ENCODE results near the gene LBX2. TPM values are rescaled to one million over a fixed set of nuclear protein-coding genes. Genes with fewer than 3 reads are reported as not detected.
"Not testable (repeated sequence)": the region's sequence is repeated elsewhere in the genome, so short reads cannot be mapped to it uniquely, and the experiment has no call there.

The LBX2 gene
- total RNA-seq, 1 experiment from 2014 or later: 9.6 TPM

DNA sequence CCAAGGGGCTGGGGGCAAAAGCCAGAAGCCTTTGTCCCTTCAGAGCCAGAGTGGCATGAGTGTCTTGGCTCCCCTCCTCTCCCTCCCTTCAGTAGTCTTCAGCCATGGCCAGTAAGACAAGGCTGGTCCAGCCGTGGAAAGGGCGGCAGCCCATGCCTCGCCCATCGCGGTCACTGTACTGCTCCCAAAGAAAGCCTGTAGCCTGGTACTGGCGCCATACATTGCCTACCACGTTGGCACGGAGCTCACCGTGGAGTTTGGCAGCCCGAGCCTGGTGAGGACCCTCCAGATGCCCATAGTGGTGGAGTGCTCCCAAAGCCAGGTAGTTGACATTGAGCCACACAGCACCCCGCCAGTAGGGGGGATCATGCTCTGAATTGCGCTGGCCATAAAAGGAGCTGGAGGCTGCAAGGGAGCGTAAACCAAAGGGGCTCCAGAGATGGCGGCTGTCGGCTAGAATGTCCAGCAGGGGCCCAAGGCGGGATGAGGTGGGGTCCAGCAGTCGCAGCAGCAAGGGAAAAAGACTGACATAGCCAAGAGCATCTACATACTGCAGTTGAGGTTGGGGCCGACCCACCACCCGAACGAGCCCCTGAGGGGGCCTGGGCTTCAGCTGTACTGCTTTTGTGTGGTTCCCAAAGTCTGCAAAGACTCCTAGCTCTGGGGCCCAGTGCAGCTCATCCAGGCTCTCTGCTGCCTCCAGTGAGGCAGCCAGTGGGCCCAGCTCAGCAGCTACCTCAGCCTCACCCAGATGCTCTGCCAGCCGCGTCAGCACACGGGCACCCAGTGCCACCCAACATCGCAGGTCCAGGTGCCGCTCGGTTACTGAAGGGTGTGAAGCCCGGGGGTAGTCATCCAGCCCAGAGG lies 38.0 kb downstream of the LBX2 start:
- ATAC-seq: no peak
- ChIA-PET CTCF (interaction anchor here (0.5 kb wide), 1 partner anchor 255 kb away, joined by 4 read pairs; no protein-coding TSS in a partner anchor), POLR2A (no interaction called here)
- Histone ChIP-seq H3K36me3 (ENCODE audit: control insufficient read depth, insufficient read depth, low read length) (peaks cover 2% of the 10 kb centered on the region; the same call in 1 of the 2 replicates), H3K27ac (ENCODE audit: low read length) (no peak overlapping the region), H3K27me3 (ENCODE audit: control insufficient read depth, insufficient read depth, low read length) (no peaks in the 10 kb centered on the region), H3K9me3 (ENCODE audit: control insufficient read depth, insufficient read depth, low read depth, low read length) (no peaks in the 10 kb centered on the region), H3K4me3 (ENCODE audit: low read depth in 2 of 2, low read length in 2 of 2) (no peak overlapping the region), H3K4me1 (ENCODE audit: control insufficient read depth, insufficient read depth, low read length) (peaks cover 13% of the 10 kb centered on the region)
- no peak for DNase-seq (ENCODE audit: low read depth, low spot score)
- in situ Hi-C loops (cut with HindIII; ENCODE audit: low pct_unique_long_range_greater_than_20kb, low sequenced_read_pairs): no loop called here
- TF ChIP-seq, protein P1, sequence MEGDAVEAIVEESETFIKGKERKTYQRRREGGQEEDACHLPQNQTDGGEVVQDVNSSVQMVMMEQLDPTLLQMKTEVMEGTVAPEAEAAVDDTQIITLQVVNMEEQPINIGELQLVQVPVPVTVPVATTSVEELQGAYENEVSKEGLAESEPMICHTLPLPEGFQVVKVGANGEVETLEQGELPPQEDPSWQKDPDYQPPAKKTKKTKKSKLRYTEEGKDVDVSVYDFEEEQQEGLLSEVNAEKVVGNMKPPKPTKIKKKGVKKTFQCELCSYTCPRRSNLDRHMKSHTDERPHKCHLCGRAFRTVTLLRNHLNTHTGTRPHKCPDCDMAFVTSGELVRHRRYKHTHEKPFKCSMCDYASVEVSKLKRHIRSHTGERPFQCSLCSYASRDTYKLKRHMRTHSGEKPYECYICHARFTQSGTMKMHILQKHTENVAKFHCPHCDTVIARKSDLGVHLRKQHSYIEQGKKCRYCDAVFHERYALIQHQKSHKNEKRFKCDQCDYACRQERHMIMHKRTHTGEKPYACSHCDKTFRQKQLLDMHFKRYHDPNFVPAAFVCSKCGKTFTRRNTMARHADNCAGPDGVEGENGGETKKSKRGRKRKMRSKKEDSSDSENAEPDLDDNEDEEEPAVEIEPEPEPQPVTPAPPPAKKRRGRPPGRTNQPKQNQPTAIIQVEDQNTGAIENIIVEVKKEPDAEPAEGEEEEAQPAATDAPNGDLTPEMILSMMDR (IDR thresholded peaks at IDR 0.05): peak; percentile 65; the same call in 1 of the 2 replicates
- TF ChIP-seq, protein P2, sequence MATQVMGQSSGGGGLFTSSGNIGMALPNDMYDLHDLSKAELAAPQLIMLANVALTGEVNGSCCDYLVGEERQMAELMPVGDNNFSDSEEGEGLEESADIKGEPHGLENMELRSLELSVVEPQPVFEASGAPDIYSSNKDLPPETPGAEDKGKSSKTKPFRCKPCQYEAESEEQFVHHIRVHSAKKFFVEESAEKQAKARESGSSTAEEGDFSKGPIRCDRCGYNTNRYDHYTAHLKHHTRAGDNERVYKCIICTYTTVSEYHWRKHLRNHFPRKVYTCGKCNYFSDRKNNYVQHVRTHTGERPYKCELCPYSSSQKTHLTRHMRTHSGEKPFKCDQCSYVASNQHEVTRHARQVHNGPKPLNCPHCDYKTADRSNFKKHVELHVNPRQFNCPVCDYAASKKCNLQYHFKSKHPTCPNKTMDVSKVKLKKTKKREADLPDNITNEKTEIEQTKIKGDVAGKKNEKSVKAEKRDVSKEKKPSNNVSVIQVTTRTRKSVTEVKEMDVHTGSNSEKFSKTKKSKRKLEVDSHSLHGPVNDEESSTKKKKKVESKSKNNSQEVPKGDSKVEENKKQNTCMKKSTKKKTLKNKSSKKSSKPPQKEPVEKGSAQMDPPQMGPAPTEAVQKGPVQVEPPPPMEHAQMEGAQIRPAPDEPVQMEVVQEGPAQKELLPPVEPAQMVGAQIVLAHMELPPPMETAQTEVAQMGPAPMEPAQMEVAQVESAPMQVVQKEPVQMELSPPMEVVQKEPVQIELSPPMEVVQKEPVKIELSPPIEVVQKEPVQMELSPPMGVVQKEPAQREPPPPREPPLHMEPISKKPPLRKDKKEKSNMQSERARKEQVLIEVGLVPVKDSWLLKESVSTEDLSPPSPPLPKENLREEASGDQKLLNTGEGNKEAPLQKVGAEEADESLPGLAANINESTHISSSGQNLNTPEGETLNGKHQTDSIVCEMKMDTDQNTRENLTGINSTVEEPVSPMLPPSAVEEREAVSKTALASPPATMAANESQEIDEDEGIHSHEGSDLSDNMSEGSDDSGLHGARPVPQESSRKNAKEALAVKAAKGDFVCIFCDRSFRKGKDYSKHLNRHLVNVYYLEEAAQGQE (IDR thresholded peaks at IDR 0.05; ENCODE audit: insufficient read depth in 1 of 2, low read depth in 2 of 2, low read length in 1 of 2): no peak
- no peak for TF ChIP-seq SIN3A (IDR thresholded peaks at IDR 0.05; ENCODE audit: borderline replicate concordance, insufficient read depth, low read depth, low read length)
- BruUV-seq (replicated peaks): no TSS peak
- intact Hi-C loops (cut with micrococcal nuclease; ENCODE audit: unreplicated experiment): no loop called here

DNA sequence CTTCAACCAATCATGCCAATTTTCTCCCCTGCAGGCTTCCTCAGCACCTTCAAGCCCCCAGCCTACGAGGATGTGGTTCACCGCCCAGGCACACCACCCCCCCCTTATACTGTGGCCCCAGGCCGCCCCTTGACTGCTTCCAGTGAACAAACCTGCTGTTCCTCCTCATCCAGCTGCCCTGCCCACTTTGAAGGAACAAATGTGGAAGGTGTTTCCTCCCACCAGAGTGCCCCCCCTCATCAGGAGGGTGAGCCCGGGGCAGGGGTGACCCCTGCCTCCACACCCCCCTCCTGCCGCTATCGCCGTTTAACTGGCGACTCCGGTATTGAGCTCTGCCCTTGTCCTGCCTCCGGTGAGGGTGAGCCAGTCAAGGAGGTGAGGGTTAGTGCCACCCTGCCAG lies 39.2 kb downstream of the LBX2 start:
- DNase-seq (ENCODE audit: low read depth, low spot score); H3K36me3 ChIP-seq (ENCODE audit: control insufficient read depth, insufficient read depth, low read length); BruUV-seq (replicated peaks); H3K4me3 ChIP-seq (ENCODE audit: low read depth in 2 of 2, low read length in 2 of 2); ATAC-seq; H3K9me3 ChIP-seq (ENCODE audit: control insufficient read depth, insufficient read depth, low read depth, low read length); in situ Hi-C loops (cut with HindIII; ENCODE audit: low pct_unique_long_range_greater_than_20kb, low sequenced_read_pairs); intact Hi-C loops (cut with micrococcal nuclease; ENCODE audit: unreplicated experiment); H3K27me3 ChIP-seq (ENCODE audit: control insufficient read depth, insufficient read depth, low read length); H3K27ac ChIP-seq (ENCODE audit: low read length): not testable (repeated sequence)
- ChIA-PET POLR2A (interaction anchor here (0.6 kb wide), 1 partner anchor 15 kb away, joined by 4 read pairs; no protein-coding TSS in a partner anchor), CTCF (interaction anchor here (0.6 kb wide), 1 partner anchor 210 kb away, joined by 3 read pairs; no protein-coding TSS in a partner anchor)
- peaks cover 20% of the 10 kb centered on the region for H3K4me1 ChIP-seq (ENCODE audit: control insufficient read depth, insufficient read depth, low read length)

DNA sequence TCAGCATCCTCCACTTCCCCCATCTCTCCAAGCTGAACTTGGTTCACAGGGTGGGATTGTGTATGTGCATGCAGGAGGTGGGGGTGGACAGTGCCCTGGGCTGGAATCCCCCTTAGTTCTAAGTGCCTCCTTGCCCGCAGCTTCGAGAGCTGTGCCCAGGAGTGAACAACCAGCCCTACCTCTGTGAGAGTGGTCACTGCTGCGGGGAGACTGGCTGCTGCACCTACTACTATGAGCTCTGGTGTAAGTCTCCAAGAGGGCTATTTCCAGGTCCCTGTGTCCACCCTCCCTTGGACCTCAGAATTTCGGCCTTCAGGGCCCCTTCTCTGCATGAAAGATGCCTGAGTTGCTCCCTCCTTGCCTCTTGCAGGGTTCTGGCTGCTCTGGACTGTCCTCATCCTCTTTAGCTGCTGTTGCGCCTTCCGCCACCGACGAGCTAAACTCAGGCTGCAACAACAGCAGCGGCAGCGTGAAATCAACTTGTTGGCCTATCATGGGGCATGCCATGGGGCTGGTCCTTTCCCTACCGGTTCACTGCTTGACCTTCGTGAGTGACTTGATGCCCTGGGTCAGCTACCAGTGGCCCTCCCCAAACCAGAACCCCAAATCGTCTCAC lies 39.8 kb downstream of the LBX2 start:
- DNase-seq (ENCODE audit: low read depth, low spot score); H3K27me3 ChIP-seq (ENCODE audit: control insufficient read depth, insufficient read depth, low read length); ATAC-seq; intact Hi-C loops (cut with micrococcal nuclease; ENCODE audit: unreplicated experiment); BruUV-seq (replicated peaks); H3K9me3 ChIP-seq (ENCODE audit: control insufficient read depth, insufficient read depth, low read depth, low read length); in situ Hi-C loops (cut with HindIII; ENCODE audit: low pct_unique_long_range_greater_than_20kb, low sequenced_read_pairs); CTCF ChIA-PET; H3K36me3 ChIP-seq (ENCODE audit: control insufficient read depth, insufficient read depth, low read length): not testable (repeated sequence)
- POLR2A ChIA-PET: interaction anchor here (0.6 kb wide), 1 partner anchor 18 kb away, joined by 5 read pairs; no protein-coding TSS in a partner anchor
- Histone ChIP-seq H3K4me3 (ENCODE audit: low read depth in 2 of 2, low read length in 2 of 2) (peak overlapping the region; percentile 95 to 100), H3K27ac (ENCODE audit: low read length) (peak overlapping the region; percentile 70), H3K4me1 (ENCODE audit: control insufficient read depth, insufficient read depth, low read length) (peaks cover 20% of the 10 kb centered on the region)

Data from Panc1 (cell line).